Endothelial cell of umbilical vein (primary cell): Measurements from ENCODE around the gene ELAVL1. TPM values are rescaled to one million over a fixed set of nuclear protein-coding genes. Genes with fewer than 3 reads are reported as not detected.

Source experiments
- BruUV-seq: library from RNA; stranded (reverse); fragments of 400-500 nt; replicated peaks from 2 replicates; lab custom pipeline; 2021; lab: Mats Ljungman, UMichigan
- CTCF ChIA-PET: fragments of 300-600, 350-600 bp; sonication (Branson Sonifier 250); formaldehyde crosslinking; loops from one replicate; lab custom pipeline; 2021; ENCODE audit warnings: antibody characterized with exemption, inconsistent platforms; lab: Charles Lee
- POLR2A ChIA-PET: fragments of 300-600, 350-600 bp; sonication (Branson Sonifier 250); formaldehyde crosslinking; loops from one replicate; lab custom pipeline; 2021; ENCODE audit warnings: antibody characterized with exemption, inconsistent platforms; lab: Charles Lee
- DNase-seq: peaks from one replicate; pipeline ENCODE4 v3.0.0-alpha.2; 2011; ENCODE audit warnings: low read depth, low spot score
- FAIRE-seq: peaks from 2 replicates; lab custom pipeline; 2011; peaks lifted over from hg19 to GRCh38; lab: Jason Lieb, UNC
- H2AFZ ChIP-seq: 2 replicates; pipeline ENCODE4 v1.6.0; 2012; ENCODE audit warnings: low read depth, low read length, control low read depth, inconsistent platforms
- H3K27ac ChIP-seq: 2 replicates; pipeline ENCODE4 v1.5.1; 2011; ENCODE audit warnings: low read depth, mild to moderate bottlenecking, control low read depth, low read length, moderate library complexity; ENCODE audit not compliant: insufficient read depth
- H3K27me3 ChIP-seq, 2 experiments: 2 replicates each; pipeline versions ENCODE4 v1.6.0 to v1.6.1; 2011; ENCODE audit warnings: low read length in 2 of 2, mixed read lengths in 1 of 2; ENCODE audit not compliant: control insufficient read depth in 2 of 2, insufficient read depth in 2 of 2
- H3K36me3 ChIP-seq, 2 experiments: 2 replicates in 1 of 2; 3 replicates in 1 of 2; pipeline ENCODE4 v1.5.1; 2011; ENCODE audit warnings: low read length in 2 of 2, mild to moderate bottlenecking in 1 of 2, moderate library complexity in 1 of 2; ENCODE audit not compliant: control insufficient read depth in 2 of 2, insufficient read depth in 2 of 2; ENCODE audit errors: extremely low read depth in 1 of 2
- H3K4me1 ChIP-seq: 3 replicates; pipeline ENCODE4 v1.5.1; 2011; ENCODE audit warnings: mild to moderate bottlenecking, low read length; ENCODE audit not compliant: control insufficient read depth, insufficient read depth; ENCODE audit errors: extremely low read depth
- H3K4me2 ChIP-seq: 2 replicates; pipeline ENCODE4 v1.6.1; 2011; ENCODE audit warnings: low read length, control low read depth, mixed read lengths; ENCODE audit not compliant: insufficient read depth
- H3K4me3 ChIP-seq, 3 experiments: fragments of 200-600 bp in 1 of 3; sonication (generic), shearing (Covaris generic) in 1 of 3; replicated peaks in 1 of 3; 2 replicates each; pipeline ENCODE4 v1.5.1; 2011 to 2016; ENCODE audit warnings: control low read depth in 3 of 3, low read length in 3 of 3, mild to moderate bottlenecking in 2 of 3, inconsistent platforms in 1 of 3, low read depth in 1 of 3, moderate library complexity in 1 of 3; ENCODE audit not compliant: insufficient read depth in 1 of 3
- H3K79me2 ChIP-seq: 2 replicates; pipeline ENCODE4 v1.6.0; 2012; ENCODE audit warnings: low read length, inconsistent platforms; ENCODE audit not compliant: control insufficient read depth, insufficient read depth
- H3K9ac ChIP-seq: replicated peaks from 2 replicates; pipeline ENCODE3; 2011; ENCODE audit warnings: low read length, control low read depth; ENCODE audit not compliant: insufficient read depth; ENCODE audit errors: extremely low read depth
- H3K9me1 ChIP-seq: replicated peaks from 3 replicates; pipeline ENCODE4 v1.6.0; 2011; ENCODE audit warnings: mild to moderate bottlenecking, low read length; ENCODE audit not compliant: control insufficient read depth, insufficient read depth; ENCODE audit errors: extremely low read depth
- H3K9me3 ChIP-seq: replicated peaks from 2 replicates; pipeline ENCODE4 v1.5.1; 2012; ENCODE audit warnings: low read length, inconsistent platforms; ENCODE audit not compliant: control insufficient read depth, insufficient read depth
- H4K20me1 ChIP-seq: replicated peaks from 2 replicates; pipeline ENCODE3; 2011; ENCODE audit warnings: mild to moderate bottlenecking, low read length; ENCODE audit not compliant: control insufficient read depth, insufficient read depth; ENCODE audit errors: extremely low read depth
- EZH2 ChIP-seq: IDR thresholded peaks from 2 replicates; pipeline ENCODE4 v1.6.1; 2012; ENCODE audit warnings: borderline replicate concordance, low read depth, mild to moderate bottlenecking, moderate library complexity, low read length, inconsistent platforms; ENCODE audit not compliant: severe bottlenecking
- FOS ChIP-seq: IDR thresholded peaks from 2 replicates; pipeline ENCODE4 v1.6.1; 2011; ENCODE audit warnings: mild to moderate bottlenecking, low read length, moderate library complexity, borderline replicate concordance; ENCODE audit not compliant: insufficient read depth
- GATA2 ChIP-seq: IDR thresholded peaks from 2 replicates; pipeline ENCODE4 v1.7.0; 2011; ENCODE audit warnings: low read depth, mild to moderate bottlenecking, moderate library complexity, mixed read lengths, low read length; ENCODE audit not compliant: insufficient read length, insufficient read depth
- JUN ChIP-seq: IDR thresholded peaks from 2 replicates; pipeline ENCODE4 v1.6.1; 2011; ENCODE audit warnings: borderline replicate concordance, low read depth; ENCODE audit not compliant: insufficient read length, insufficient read depth
- MAX ChIP-seq: IDR thresholded peaks from 2 replicates; pipeline ENCODE4 v1.6.1; 2011; ENCODE audit not compliant: insufficient read depth, insufficient read length
- dilution Hi-C: fragments of 300-500 bp; cut with MboI; formaldehyde crosslinking; loops from one replicate; pipeline ENCODE4 v1.15.0; 2019; ENCODE audit warnings: low sequenced_read_pairs; ENCODE audit not compliant: extremely low pct_ligation_motif_present
- intact Hi-C: fragments of 100-400 bp; cut with micrococcal nuclease; formaldehyde crosslinking; loops from one replicate; pipeline ENCODE4 v1.10.0; 2022
- polyA plus RNA-seq, 4 experiments: library from polyadenylated mRNA; depleted of rRNA in 3 of 4; stranded (reverse) in 3 of 4; unstranded in 1 of 4; fragments of >200 nt; gene quantifications; 2 replicates each; pipeline versions ENCODE4 v1.2.1 to v1.2.3, GENCODE V29; 2011 to 2012; ENCODE audit warnings: missing spikeins in 1 of 4
- total RNA-seq: library from RNA; stranded (reverse); gene quantifications from 2 replicates; pipeline ENCODE4 v1.2.3, GENCODE V29; 2021
- TF ChIP-seq, protein P1 (sequence below), 2 donors: IDR thresholded peaks; 1 replicate in 1 of 2; 2 replicates in 1 of 2; pipeline ENCODE4 v1.5.1; 2011; ENCODE audit warnings: low read length in 2 of 2, mild to moderate bottlenecking in 2 of 2, moderate library complexity in 2 of 2, control low read depth in 1 of 2, inconsistent platforms in 1 of 2, low read depth in 1 of 2; ENCODE audit not compliant: insufficient read depth in 1 of 2; ENCODE audit errors: extremely low read depth in 1 of 2

The ELAVL1 gene
- total and polyA plus RNA-seq, 2 donors (not counting 3 experiments of a cell fraction or from before 2014, with no cell fraction given) = 46.8 to 134 TPM

DNA sequence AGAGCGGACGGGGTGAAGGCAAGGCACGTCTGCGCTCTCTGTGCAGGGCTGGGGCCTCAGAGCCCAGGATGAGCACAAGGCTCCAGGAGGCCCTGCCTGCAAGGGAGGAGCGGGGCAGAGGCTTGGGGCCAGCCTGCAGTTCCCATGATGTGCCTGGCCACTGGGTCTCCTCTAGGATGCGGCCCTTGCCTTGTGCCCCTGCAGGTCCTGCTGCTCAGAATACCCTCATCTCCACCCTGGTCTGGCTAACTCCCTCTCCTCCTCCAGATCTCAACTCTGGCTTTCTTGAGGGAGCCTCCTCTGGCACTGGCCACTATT, 27.8 kb downstream of the ELAVL1 start:
- intact Hi-C loops = no loop called here
- DNase-seq = no peak
- Histone ChIP-seq H2AFZ (no peak overlapping the region), H3K27ac (no peak overlapping the region), H3K4me1 (no peaks in the 10 kb centered on the region), H3K9me1 (no peaks in the 10 kb centered on the region), H3K36me3 (peaks cover 10 to 71% of the 10 kb centered on the region in 2 experiments), H3K27me3 (no peaks in the 10 kb centered on the region), H3K79me2 (peaks cover 8% of the 10 kb centered on the region), H3K9ac (no peak overlapping the region), H3K4me2 (no peak overlapping the region), H3K4me3 (no peak overlapping the region), H4K20me1 (no peaks in the 10 kb centered on the region), H3K9me3 (no peaks in the 10 kb centered on the region)
- ChIA-PET CTCF (no interaction called here), POLR2A (no interaction called here)
- no peak for FAIRE-seq
- BruUV-seq = no TSS peak
- dilution Hi-C loops = no loop called here
- no peak for TF ChIP-seq FOS
- TF ChIP-seq JUN = no peak
- TF ChIP-seq EZH2 = no peak
- TF ChIP-seq MAX = no peak
- TF ChIP-seq GATA2 = no peak
- TF ChIP-seq, protein P1, sequence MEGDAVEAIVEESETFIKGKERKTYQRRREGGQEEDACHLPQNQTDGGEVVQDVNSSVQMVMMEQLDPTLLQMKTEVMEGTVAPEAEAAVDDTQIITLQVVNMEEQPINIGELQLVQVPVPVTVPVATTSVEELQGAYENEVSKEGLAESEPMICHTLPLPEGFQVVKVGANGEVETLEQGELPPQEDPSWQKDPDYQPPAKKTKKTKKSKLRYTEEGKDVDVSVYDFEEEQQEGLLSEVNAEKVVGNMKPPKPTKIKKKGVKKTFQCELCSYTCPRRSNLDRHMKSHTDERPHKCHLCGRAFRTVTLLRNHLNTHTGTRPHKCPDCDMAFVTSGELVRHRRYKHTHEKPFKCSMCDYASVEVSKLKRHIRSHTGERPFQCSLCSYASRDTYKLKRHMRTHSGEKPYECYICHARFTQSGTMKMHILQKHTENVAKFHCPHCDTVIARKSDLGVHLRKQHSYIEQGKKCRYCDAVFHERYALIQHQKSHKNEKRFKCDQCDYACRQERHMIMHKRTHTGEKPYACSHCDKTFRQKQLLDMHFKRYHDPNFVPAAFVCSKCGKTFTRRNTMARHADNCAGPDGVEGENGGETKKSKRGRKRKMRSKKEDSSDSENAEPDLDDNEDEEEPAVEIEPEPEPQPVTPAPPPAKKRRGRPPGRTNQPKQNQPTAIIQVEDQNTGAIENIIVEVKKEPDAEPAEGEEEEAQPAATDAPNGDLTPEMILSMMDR (IDR thresholded peaks at IDR 0.05; ENCODE audit: extremely low read depth in 1 of 2, insufficient read depth in 1 of 2, low read depth in 1 of 2, low read length in 2 of 2) = no peak
